NCI-H128 (cell line): ENCODE measurements around the gene LILRA6.
"Not testable (repeated sequence)": the region's sequence is repeated elsewhere in the genome, so short reads cannot be mapped to it uniquely, and the experiment has no call there.

Experiments used
- DNase-seq: peaks from one replicate; lab custom pipeline; 2025; ENCODE audit not compliant: unreplicated experiment; lab: John Stamatoyannopoulos, UW

Gene LILRA6

DNA sequence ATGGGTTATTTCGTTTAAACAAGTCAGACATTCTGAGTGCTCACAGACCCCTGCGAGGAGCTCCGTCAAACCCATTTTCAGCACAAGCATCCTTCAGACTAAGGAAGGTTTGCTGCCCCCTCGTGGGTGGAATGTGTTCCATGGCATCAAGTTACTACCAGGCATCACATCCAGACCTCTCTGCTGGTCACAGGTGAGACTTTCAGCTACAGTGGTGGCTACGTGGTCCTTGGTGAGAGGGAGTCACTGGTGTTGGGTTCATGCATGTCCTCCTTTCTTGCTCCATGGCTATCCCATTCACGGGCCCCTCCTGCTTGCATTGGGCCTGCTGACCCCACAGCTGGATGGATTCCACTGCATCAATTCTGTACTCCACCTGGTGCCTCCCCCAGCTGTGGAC lies 23.5 kb upstream of the LILRA6 start:
- no peak for DNase-seq

- no peak for DNase-seq
Measured at GRCh38 chr19:54262470-54262869, 19.9 kb upstream of the LILRA6 start.

DNA sequence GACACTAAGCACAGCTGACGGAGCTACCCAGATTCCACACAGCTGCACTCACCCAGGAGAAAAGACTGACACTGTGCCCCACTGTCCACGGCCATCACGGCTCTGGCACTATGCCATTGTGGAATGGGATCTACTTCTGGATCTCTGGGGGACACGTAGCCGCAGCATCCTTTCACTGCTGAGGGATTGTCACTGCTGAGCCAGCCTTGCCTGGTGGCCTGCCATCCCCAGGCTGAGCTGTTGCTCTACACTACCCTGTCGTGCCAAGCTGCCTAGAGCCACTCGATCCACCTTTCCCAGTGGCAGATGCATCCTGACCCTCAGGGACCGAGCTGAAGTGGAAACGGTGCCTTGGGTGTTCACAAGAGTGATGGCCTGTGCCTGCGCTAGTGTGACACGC lies 19.5 kb upstream of the LILRA6 start:
- no peak for DNase-seq

- DNase-seq, result no peak
Measured at GRCh38 chr19:54257116-54257480, 14.5 kb upstream of the LILRA6 start, which contains the start of gene LILRB5. Gene LILRB5, minus strand, starts transcription at chr19:54257273. Its CDS starts 80 bp downstream, at chr19:54257193.

GRCh38 chr19:54256250-54257115 lies 13.9 kb upstream of the LILRA6 start:
- no peak for DNase-seq

DNA sequence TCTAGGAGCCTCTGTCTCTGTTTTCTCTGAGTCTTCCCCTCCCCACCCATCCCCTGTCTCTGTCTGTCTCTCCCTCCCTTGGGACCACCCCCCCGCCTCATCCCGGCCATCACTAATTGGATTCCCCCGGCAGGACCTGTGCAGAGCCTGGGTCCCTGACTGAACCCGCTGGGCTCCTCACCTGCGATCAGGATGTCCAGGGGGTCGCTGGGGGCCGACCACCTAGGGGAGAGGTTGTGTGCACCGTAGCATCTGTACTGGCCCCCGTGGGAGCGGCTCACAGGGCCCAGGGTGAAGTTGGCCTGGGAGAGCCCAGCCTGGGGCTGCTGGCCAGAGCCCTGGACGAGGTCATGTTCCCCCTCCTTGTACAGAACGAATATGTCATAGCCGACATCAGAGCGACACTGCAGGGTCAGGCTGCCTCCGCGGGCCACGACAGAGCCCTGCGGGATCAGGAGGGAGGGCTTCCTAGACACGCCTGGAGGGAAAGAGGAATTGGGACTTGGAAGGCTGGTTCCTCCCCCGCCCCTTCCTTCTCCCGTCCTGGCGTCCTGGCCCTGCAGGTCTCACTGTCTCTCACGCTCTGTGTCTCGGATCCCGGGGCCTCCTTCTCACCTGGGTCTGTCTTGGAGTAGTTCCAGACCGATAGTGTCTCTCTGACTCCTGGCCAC lies 12.7 kb upstream of the LILRA6 start:
- no peak for DNase-seq

- no peak for DNase-seq
Measured at GRCh38 chr19:54254195-54254906, 11.8 kb upstream of the LILRA6 start.

DNA sequence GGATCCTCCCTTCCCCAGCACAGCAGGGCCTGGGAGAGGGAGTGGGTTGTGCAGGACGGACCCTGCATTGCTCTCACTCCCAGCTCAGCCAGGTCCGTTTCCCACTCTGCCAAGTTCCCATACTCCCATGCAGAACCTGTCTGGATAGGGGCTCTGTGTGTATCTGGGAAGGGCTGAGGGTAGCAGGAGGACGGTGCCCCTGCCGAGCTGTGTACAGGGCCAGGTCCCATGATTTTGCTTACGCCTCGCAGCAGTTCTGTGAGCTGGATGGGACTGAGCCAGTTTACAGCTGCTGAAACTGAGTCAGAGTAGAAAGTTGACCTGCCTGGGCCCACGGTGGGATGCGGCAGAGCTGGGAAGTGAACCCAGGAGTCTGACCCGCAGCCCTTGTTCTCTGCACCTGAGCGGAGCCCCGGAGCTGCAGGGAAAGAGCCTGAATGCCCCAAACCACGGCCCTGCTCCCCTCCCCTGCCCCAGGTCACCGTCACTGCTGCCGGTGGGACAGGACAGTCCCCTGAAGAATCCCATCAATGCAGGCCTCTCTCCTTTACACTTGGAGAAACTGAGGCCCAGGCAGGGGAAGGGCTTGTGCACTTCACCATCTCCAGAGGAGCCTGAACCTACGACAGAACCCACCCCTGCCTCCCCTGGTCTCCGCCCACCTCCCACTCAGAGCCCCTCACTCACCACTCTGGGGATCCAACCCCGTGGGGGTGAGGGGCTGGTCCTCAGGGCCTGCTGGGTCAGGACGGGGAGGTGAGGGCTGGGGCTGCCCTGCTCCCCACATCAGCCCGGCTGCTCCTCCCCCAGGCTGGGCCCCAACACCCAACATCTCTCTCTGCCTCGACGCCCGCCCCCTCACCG lies 11.0 kb upstream of the LILRA6 start:
- DNase-seq, result no peak

GRCh38 chr19:54252845-54253244 lies 10.3 kb upstream of the LILRA6 start:
- DNase-seq, result no peak

- DNase-seq, result no peak
Measured at GRCh38 chr19:54252243-54252642, 9.7 kb upstream of the LILRA6 start.

GRCh38 chr19:54248016-54248601 lies 5.5 kb upstream of the LILRA6 start:
- no peak for DNase-seq

DNA sequence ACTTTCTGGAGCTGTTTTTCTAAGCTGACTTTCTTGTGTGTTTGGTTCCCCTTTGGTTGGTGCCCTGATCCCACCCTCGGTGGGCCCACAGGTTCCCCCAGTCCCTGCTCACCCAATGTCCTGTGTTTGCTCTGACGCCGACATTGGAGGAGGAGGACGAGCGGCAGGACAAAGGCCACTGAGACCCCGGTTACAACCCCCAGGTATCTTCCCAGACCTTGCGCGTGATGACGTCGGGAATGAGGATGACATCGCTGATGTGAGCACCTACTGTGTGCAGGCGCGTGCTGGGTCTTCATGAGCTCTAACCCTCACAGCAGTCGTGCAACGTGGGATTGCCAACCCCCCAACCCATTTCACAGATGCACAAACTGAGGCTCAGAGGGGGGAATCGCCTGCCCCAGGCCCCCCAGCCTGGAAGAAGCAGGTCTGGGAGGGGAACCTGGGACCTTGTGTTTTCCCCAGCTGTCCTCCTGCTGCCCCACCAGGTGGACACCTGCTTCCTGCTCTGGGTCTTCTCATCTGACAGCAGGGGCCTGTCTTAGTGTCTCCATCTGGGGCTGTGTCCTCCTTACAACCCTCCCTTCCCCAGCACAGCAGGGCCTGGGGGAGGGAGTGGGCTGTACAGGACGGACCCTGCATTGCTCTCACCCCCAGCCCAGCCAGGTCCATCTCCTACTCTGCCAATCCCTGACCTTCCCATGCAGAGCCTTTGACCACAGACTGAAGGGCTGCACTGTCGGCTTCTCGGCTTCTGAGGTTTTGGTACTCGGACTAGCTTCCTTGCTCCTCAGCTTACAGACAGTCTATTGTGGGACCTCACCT lies 4.7 kb upstream of the LILRA6 start:
- DNase-seq, result no peak

DNA sequence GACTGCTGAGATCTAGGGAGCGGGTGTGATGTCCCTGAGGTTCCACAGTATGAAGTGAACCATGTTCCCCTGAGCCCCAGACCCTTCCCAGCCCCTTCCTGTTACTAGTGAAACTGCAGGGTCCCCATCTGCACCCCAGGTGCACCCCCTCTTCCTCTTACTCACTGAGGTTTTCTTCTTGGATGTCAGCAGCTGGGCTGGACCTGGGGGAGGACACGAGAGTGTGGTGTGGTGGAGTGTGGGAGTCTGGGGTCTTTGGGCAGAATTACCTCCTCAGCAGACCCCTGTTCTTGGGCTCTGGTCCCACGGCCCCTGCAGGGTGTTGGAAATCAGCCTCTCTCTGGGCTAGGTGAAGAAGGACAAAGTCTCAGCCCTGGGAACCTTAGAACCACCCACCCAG lies 3.3 kb upstream of the LILRA6 start:
- no peak for DNase-seq

- not testable (repeated sequence) for DNase-seq
Measured at GRCh38 chr19:54243809-54244208, 1.2 kb upstream of the LILRA6 start.

- DNase-seq, result not testable (repeated sequence)
Measured at GRCh38 chr19:54242234-54242633, 356 bp downstream of the LILRA6 start.

DNA sequence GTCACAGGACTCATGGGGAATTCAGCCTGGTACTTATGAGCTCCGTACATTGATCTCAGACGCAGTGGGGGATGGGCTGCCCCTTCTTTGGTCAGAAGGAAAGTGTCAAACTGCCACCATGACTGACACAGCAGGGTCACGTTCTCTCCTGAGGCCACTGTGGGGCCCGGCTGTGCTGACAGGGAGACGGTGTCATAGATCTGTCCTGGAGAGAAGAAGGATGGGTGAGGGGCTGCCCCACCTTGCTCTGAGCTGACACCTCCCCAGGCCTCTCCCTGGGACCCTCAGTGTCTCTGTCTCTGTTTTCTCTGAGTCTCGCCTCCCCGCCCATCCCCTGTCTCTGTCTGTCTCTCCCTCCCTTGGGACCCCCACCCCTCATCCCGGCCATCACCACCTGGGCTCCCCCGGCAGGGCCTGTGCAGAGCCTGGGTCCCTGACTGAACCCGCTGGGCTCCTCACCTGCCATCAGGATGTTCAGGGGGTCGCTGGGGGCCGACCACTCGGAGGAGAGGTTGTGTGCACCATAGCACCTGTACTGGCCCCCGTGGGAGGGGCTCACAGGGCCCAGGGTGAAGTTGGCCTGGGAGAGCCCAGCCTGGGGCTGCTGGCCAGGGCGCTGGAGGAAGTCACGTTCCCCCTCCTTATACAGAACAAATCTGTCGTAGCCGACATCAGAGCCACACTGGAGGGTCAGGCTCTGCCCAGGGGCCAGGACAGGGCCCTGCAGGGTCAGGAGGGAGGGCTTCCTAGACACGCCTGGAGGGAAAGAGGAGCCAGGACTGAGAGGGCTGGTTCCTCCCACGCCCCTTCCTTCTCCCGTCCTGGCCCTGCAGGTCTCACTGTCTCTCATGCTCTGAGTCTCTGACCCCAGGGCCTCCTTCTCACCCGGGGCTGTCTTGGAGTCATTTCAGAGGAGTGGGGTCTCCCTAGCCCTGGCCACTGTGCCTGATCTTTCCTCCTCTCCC lies 1.9 kb downstream of the LILRA6 start:
- DNase-seq, result not testable (repeated sequence)

DNA sequence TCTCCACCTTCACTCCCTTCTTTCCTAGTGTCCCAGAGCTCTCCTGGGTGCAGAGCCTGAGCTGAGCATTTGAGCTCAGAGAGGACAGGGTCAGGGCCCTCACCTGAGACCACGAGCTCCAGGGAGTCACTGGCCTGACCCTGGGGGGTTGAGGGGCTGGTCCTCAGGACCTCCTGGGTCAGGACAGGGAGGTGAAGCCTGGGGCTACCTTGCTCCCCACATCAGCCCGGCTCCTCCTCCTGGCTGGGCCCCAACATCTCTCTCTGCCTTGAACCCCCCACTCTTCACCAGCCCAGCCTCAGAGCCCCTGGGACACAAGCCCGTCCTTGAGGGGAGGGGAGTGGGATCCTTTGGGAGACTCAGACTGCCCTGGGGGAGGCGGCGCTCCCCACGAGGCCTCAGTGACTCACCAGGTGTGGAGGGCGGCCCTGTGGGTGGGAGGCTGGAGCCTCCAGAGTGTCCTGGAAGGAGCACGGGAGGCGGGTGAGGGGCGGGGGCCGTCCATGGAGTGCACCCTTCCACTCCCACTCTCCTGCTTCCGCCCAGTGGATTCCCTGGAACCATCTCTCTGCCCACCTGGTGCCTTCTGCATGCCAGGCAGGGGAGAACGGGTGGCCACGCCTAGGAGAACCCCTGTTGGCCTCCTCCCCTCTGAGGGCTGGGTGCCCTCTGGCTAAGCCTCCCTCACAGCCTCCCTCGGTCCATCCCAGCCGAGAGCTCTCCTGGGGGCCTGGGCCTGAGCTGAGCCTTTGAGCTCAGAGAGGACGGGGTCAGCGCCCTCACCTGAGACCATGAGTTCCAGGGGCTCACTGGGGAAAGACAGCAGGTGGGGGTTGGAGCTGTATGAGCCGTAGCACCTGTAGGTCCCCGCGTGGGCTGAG lies 2.9 kb downstream of the LILRA6 start:
- not testable (repeated sequence) for DNase-seq
